Choroid plexus epithelial cell (primary cell): Measurements from ENCODE around the gene NDUFAF5.

ENCODE experiments used
- DNase-seq: peaks from one replicate; pipeline ENCODE4 v3.0.0-alpha.2; 2010; ENCODE audit warnings: low read depth
- H3K4me3 ChIP-seq: 2 replicates; pipeline ENCODE4 v1.5.1; 2011; ENCODE audit warnings: low read depth, mild to moderate bottlenecking, control low read depth, low read length, moderate library complexity
- CTCF ChIP-seq: conservative IDR thresholded peaks from 2 replicates; pipeline ENCODE4 v1.5.1; 2011; ENCODE audit warnings: low read depth, mild to moderate bottlenecking, control low read depth, inconsistent platforms, low read length, moderate library complexity

The NDUFAF5 gene

GRCh38 chr20:13765299-13765698 is 19.5 kb upstream of the NDUFAF5 start:
- TF ChIP-seq CTCF, result no peak
- no peak overlapping the region for H3K4me3 ChIP-seq
- no peak for DNase-seq

GRCh38 chr20:13765868-13766416 is 18.9 kb upstream of the NDUFAF5 start:
- H3K4me3 ChIP-seq, result no peak overlapping the region
- no peak for DNase-seq
- TF ChIP-seq CTCF, result no peak

GRCh38 chr20:13770141-13770540 is 14.7 kb upstream of the NDUFAF5 start:
- no peak for TF ChIP-seq CTCF
- no peak overlapping the region for H3K4me3 ChIP-seq
- no peak for DNase-seq

GRCh38 chr20:13771853-13772453 is 12.9 kb upstream of the NDUFAF5 start:
- DNase-seq, result peak; percentile 48
- peak; percentile 45 for TF ChIP-seq CTCF
- no peak overlapping the region for H3K4me3 ChIP-seq

- no peak for TF ChIP-seq CTCF
- DNase-seq, result peak; percentile 29
- H3K4me3 ChIP-seq, result no peak overlapping the region
Measured at GRCh38 chr20:13772529-13772928, 12.3 kb upstream of the NDUFAF5 start.

GRCh38 chr20:13775867-13776266 is 9.0 kb upstream of the NDUFAF5 start:
- no peak for DNase-seq
- TF ChIP-seq CTCF, result no peak
- no peak overlapping the region for H3K4me3 ChIP-seq

GRCh38 chr20:13777171-13777601 is 7.6 kb upstream of the NDUFAF5 start:
- TF ChIP-seq CTCF, result no peak
- peak; percentile 46 for DNase-seq
- H3K4me3 ChIP-seq, result no peak overlapping the region
